NK-92 (cell line): ENCODE measurements around the gene GPSM1.
"Not testable (repeated sequence)": the region's sequence is repeated elsewhere in the genome, so short reads cannot be mapped to it uniquely, and the experiment has no call there.

Experiments
- DNase-seq: peaks from one replicate; lab custom pipeline; 2025; ENCODE audit not compliant: unreplicated experiment; lab: John Stamatoyannopoulos, UW

The GPSM1 gene

GRCh38 chr9:136393531-136393930 lies 66.2 kb downstream of the GPSM1 start:
- DNase-seq = no peak

- DNase-seq = no peak
These were observed 67.1 kb downstream of the GPSM1 start for GRCh38 chr9:136394312-136395019.

- DNase-seq = no peak
These were observed 67.6 kb downstream of the GPSM1 start for GRCh38 chr9:136395020-136395340.

GRCh38 chr9:136395345-136396218 lies 68.2 kb downstream of the GPSM1 start:
- DNase-seq = no peak

- DNase-seq = no peak
These were observed 68.8 kb downstream of the GPSM1 start for GRCh38 chr9:136396219-136396515.

- DNase-seq = no peak
These were observed 70.3 kb downstream of the GPSM1 start for GRCh38 chr9:136397643-136398042.

GRCh38 chr9:136398286-136398685 lies 70.9 kb downstream of the GPSM1 start:
- DNase-seq = no peak

GRCh38 chr9:136399176-136400037 lies 72.1 kb downstream of the GPSM1 start:
- DNase-seq = no peak

- DNase-seq = no peak
These were observed 72.9 kb downstream of the GPSM1 start, which contains the start of gene SNAPC4 for GRCh38 chr9:136400038-136400834. Gene SNAPC4, minus strand, starts transcription at chr9:136400170. Its CDS starts 1,742 bp downstream, at chr9:136398428.

- no peak for DNase-seq
These were observed 74.0 kb downstream of the GPSM1 start for GRCh38 chr9:136401173-136401922.

GRCh38 chr9:136402067-136402466 lies 74.7 kb downstream of the GPSM1 start:
- no peak for DNase-seq

GRCh38 chr9:136403538-136403914 lies 76.2 kb downstream of the GPSM1 start:
- DNase-seq = no peak

GRCh38 chr9:136403915-136404800 lies 76.8 kb downstream of the GPSM1 start:
- peak; percentile 43 for DNase-seq

- no peak for DNase-seq
These were observed 77.4 kb downstream of the GPSM1 start for GRCh38 chr9:136404801-136405136.

GRCh38 chr9:136405481-136405880 lies 78.1 kb downstream of the GPSM1 start:
- no peak for DNase-seq

GRCh38 chr9:136405904-136406303 lies 78.6 kb downstream of the GPSM1 start:
- DNase-seq = not testable (repeated sequence)

GRCh38 chr9:136407061-136407460 lies 79.7 kb downstream of the GPSM1 start:
- DNase-seq = not testable (repeated sequence)

GRCh38 chr9:136407911-136408310 lies 80.6 kb downstream of the GPSM1 start:
- no peak for DNase-seq
